ENCODE measurements around the gene CABP1. TPM values are rescaled to one million over a fixed set of nuclear protein-coding genes. Genes with fewer than 3 reads are reported as not detected.
"Not testable (repeated sequence)": the region's sequence is repeated elsewhere in the genome, so short reads cannot be mapped to it uniquely, and the experiment has no call there.

CABP1 gene
- total and polyA plus RNA-seq, 2 donors = 0.24 to 1.0 TPM

- H3K4me3 ChIP-seq (ENCODE audit: low read length in 2 of 2); H3K27ac ChIP-seq (ENCODE audit: low read depth in 1 of 2, low read length in 1 of 2); H3K4me1 ChIP-seq (ENCODE audit: control insufficient read depth in 2 of 2, insufficient read depth in 2 of 2, low read length in 2 of 2); DNase-seq (ENCODE audit: low read depth in 6 of 9, low spot score in 9 of 9); H3K36me3 ChIP-seq (ENCODE audit: control insufficient read depth in 2 of 2, insufficient read depth in 2 of 2, low read length in 1 of 2); H3K9me3 ChIP-seq (ENCODE audit: control insufficient read depth in 2 of 2, insufficient read depth in 1 of 2, low read length in 1 of 2): not testable (repeated sequence)
- 39% methylated on average over 5 of the region's 5 CpGs for WGBS
- H3K27me3 ChIP-seq (ENCODE audit: control insufficient read depth in 2 of 2, insufficient read depth in 1 of 2, low read length in 1 of 2) = peaks cover 0 to 17% of the 10 kb centered on the region in 2 donors
These were observed 38.0 kb upstream of the CABP1 start for GRCh38 chr12:120602416-120602815.

- WGBS = 91% methylated on average over 4 of the region's 4 CpGs
- H3K9me3 ChIP-seq (ENCODE audit: control insufficient read depth in 2 of 2, insufficient read depth in 1 of 2, low read length in 1 of 2) = no peaks in the 10 kb centered on the region
- no peaks in the 10 kb centered on the region for H3K27me3 ChIP-seq (ENCODE audit: control insufficient read depth in 2 of 2, insufficient read depth in 1 of 2, low read length in 1 of 2)
- no peaks in the 10 kb centered on the region for H3K36me3 ChIP-seq (ENCODE audit: control insufficient read depth in 2 of 2, insufficient read depth in 2 of 2, low read length in 1 of 2)
- no peak for DNase-seq (ENCODE audit: low read depth in 6 of 9, low spot score in 9 of 9)
- H3K27ac ChIP-seq (ENCODE audit: low read depth in 1 of 2, low read length in 1 of 2) = no peak overlapping the region
- H3K4me3 ChIP-seq (ENCODE audit: low read length in 2 of 2) = no peak overlapping the region
- no peaks in the 10 kb centered on the region for H3K4me1 ChIP-seq (ENCODE audit: control insufficient read depth in 2 of 2, insufficient read depth in 2 of 2, low read length in 2 of 2)
These were observed 29.9 kb upstream of the CABP1 start for GRCh38 chr12:120610560-120610959.

DNA sequence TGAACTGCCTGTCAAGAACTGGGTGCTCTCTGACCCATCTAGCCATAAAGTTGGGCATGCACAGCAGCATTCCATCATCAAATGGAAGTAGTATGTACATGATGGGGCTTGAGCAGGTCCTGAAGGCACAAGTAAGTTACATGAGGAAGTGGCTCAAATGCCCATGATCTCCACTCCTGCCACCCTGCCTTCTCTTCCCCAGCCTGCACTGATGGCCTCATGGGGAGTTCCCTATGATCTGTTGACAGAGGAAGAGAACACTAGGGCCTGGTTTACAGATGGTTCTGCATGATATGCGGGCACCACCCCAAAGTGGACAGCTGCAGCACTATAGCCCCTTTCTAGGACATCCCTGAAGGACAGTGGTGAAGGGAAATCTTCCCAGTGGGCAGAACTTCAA, 28.9 kb upstream of the CABP1 start:
- not testable (repeated sequence) for H3K4me3 ChIP-seq (ENCODE audit: low read length in 2 of 2); H3K9me3 ChIP-seq (ENCODE audit: control insufficient read depth in 2 of 2, insufficient read depth in 1 of 2, low read length in 1 of 2); DNase-seq (ENCODE audit: low read depth in 6 of 9, low spot score in 9 of 9); H3K36me3 ChIP-seq (ENCODE audit: control insufficient read depth in 2 of 2, insufficient read depth in 2 of 2, low read length in 1 of 2); H3K27me3 ChIP-seq (ENCODE audit: control insufficient read depth in 2 of 2, insufficient read depth in 1 of 2, low read length in 1 of 2); H3K4me1 ChIP-seq (ENCODE audit: control insufficient read depth in 2 of 2, insufficient read depth in 2 of 2, low read length in 2 of 2); H3K27ac ChIP-seq (ENCODE audit: low read depth in 1 of 2, low read length in 1 of 2)
- WGBS = 100% methylated on average over 1 of the region's 1 CpG

- no peaks in the 10 kb centered on the region for H3K36me3 ChIP-seq (ENCODE audit: control insufficient read depth in 2 of 2, insufficient read depth in 2 of 2, low read length in 1 of 2)
- no peaks in the 10 kb centered on the region for H3K4me1 ChIP-seq (ENCODE audit: control insufficient read depth in 2 of 2, insufficient read depth in 2 of 2, low read length in 2 of 2)
- no peak overlapping the region for H3K27ac ChIP-seq (ENCODE audit: low read depth in 1 of 2, low read length in 1 of 2)
- H3K9me3 ChIP-seq (ENCODE audit: control insufficient read depth in 2 of 2, insufficient read depth in 1 of 2, low read length in 1 of 2) = peaks cover 0 to 1% of the 10 kb centered on the region in 2 donors
- DNase-seq (ENCODE audit: low read depth in 6 of 9, low spot score in 9 of 9) = no peak
- H3K4me3 ChIP-seq (ENCODE audit: low read length in 2 of 2) = no peak overlapping the region
- peaks cover 0 to 18% of the 10 kb centered on the region in 2 donors for H3K27me3 ChIP-seq (ENCODE audit: control insufficient read depth in 2 of 2, insufficient read depth in 1 of 2, low read length in 1 of 2)
These were observed 25.6 kb upstream of the CABP1 start for GRCh38 chr12:120614848-120615247.

GRCh38 chr12:120617193-120617592, 23.2 kb upstream of the CABP1 start:
- not testable (repeated sequence) for H3K4me1 ChIP-seq (ENCODE audit: control insufficient read depth in 2 of 2, insufficient read depth in 2 of 2, low read length in 2 of 2); H3K27ac ChIP-seq (ENCODE audit: low read depth in 1 of 2, low read length in 1 of 2); H3K36me3 ChIP-seq (ENCODE audit: control insufficient read depth in 2 of 2, insufficient read depth in 2 of 2, low read length in 1 of 2); H3K9me3 ChIP-seq (ENCODE audit: control insufficient read depth in 2 of 2, insufficient read depth in 1 of 2, low read length in 1 of 2); DNase-seq (ENCODE audit: low read depth in 6 of 9, low spot score in 9 of 9); H3K4me3 ChIP-seq (ENCODE audit: low read length in 2 of 2)
- peaks cover 0 to 26% of the 10 kb centered on the region in 2 donors for H3K27me3 ChIP-seq (ENCODE audit: control insufficient read depth in 2 of 2, insufficient read depth in 1 of 2, low read length in 1 of 2)
- 94% methylated on average over 3 of the region's 3 CpGs for WGBS

GRCh38 chr12:120617767-120618166, 22.7 kb upstream of the CABP1 start:
- not testable (repeated sequence) for H3K36me3 ChIP-seq (ENCODE audit: control insufficient read depth in 2 of 2, insufficient read depth in 2 of 2, low read length in 1 of 2); DNase-seq (ENCODE audit: low read depth in 6 of 9, low spot score in 9 of 9); H3K4me3 ChIP-seq (ENCODE audit: low read length in 2 of 2); H3K9me3 ChIP-seq (ENCODE audit: control insufficient read depth in 2 of 2, insufficient read depth in 1 of 2, low read length in 1 of 2); H3K27ac ChIP-seq (ENCODE audit: low read depth in 1 of 2, low read length in 1 of 2); H3K4me1 ChIP-seq (ENCODE audit: control insufficient read depth in 2 of 2, insufficient read depth in 2 of 2, low read length in 2 of 2)
- H3K27me3 ChIP-seq (ENCODE audit: control insufficient read depth in 2 of 2, insufficient read depth in 1 of 2, low read length in 1 of 2) = peaks cover 0 to 27% of the 10 kb centered on the region in 2 donors
- 93% methylated on average over 4 of the region's 4 CpGs for WGBS

- DNase-seq (ENCODE audit: low read depth in 6 of 9, low spot score in 9 of 9) = no peak
- peaks cover 0 to 27% of the 10 kb centered on the region in 2 donors for H3K27me3 ChIP-seq (ENCODE audit: control insufficient read depth in 2 of 2, insufficient read depth in 1 of 2, low read length in 1 of 2)
- WGBS = 47% methylated on average over 8 of the region's 8 CpGs
- no peaks in the 10 kb centered on the region for H3K4me1 ChIP-seq (ENCODE audit: control insufficient read depth in 2 of 2, insufficient read depth in 2 of 2, low read length in 2 of 2)
- no peak overlapping the region for H3K4me3 ChIP-seq (ENCODE audit: low read length in 2 of 2)
- H3K9me3 ChIP-seq (ENCODE audit: control insufficient read depth in 2 of 2, insufficient read depth in 1 of 2, low read length in 1 of 2) = peaks cover 0 to 1% of the 10 kb centered on the region in 2 donors
- no peak overlapping the region for H3K27ac ChIP-seq (ENCODE audit: low read depth in 1 of 2, low read length in 1 of 2)
- no peaks in the 10 kb centered on the region for H3K36me3 ChIP-seq (ENCODE audit: control insufficient read depth in 2 of 2, insufficient read depth in 2 of 2, low read length in 1 of 2)
These were observed 21.3 kb upstream of the CABP1 start for GRCh38 chr12:120618954-120619615.

- WGBS = 97% methylated on average over 2 of the region's 2 CpGs
- DNase-seq (ENCODE audit: low read depth in 6 of 9, low spot score in 9 of 9) = no peak
- no peaks in the 10 kb centered on the region for H3K36me3 ChIP-seq (ENCODE audit: control insufficient read depth in 2 of 2, insufficient read depth in 2 of 2, low read length in 1 of 2)
- H3K4me1 ChIP-seq (ENCODE audit: control insufficient read depth in 2 of 2, insufficient read depth in 2 of 2, low read length in 2 of 2) = no peaks in the 10 kb centered on the region
- H3K27ac ChIP-seq (ENCODE audit: low read depth in 1 of 2, low read length in 1 of 2) = no peak overlapping the region
- no peak overlapping the region for H3K4me3 ChIP-seq (ENCODE audit: low read length in 2 of 2)
- H3K9me3 ChIP-seq (ENCODE audit: control insufficient read depth in 2 of 2, insufficient read depth in 1 of 2, low read length in 1 of 2) = peaks cover 0 to 1% of the 10 kb centered on the region in 2 donors
- peaks cover 0 to 27% of the 10 kb centered on the region in 2 donors for H3K27me3 ChIP-seq (ENCODE audit: control insufficient read depth in 2 of 2, insufficient read depth in 1 of 2, low read length in 1 of 2)
These were observed 19.8 kb upstream of the CABP1 start for GRCh38 chr12:120620624-120621023.

DNA sequence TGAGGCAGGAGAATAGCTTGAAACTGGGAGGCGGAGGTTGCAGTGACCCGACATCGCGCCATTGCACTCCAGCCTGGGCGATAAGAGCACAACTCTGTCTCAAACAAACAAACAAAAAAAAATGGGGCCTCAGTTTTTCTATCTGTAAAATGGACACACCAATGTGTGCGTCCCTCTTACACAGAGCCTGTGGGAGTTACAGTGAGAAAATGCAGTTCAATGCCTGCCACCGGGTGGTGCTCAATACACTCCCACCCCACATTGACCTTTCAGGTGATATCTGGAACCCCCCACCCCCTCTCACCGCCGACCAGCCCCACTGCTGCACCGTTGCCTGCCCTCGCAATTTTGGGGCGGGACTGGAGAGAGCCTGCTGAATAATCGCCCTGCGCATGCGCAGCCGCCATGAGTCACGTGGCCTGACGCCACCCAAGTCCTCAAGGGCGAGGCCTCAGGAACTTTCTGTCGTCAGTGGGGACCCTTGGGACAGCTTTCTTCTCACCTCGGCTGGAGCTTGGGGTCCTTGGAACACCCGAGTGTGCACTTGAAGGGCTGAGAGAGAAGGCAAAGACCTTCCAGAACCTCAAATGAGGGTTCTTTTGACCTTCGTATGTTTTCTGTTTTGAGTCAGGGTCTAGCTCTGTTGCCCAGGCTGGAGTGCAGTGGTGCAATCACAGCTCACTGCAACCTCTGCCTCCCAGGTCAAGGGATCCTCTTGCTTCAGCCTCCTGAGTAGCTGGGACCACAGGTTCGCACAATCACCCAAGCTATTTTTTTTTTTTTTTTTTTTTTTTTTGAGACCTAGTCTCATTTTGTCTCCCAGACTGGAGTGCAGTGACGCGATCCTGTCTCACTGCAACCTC, 14.6 kb upstream of the CABP1 start:
- Histone ChIP-seq H3K27me3 (ENCODE audit: control insufficient read depth in 2 of 2, insufficient read depth in 1 of 2, low read length in 1 of 2) (peaks cover 0 to 10% of the 10 kb centered on the region in 2 donors), H3K4me3 (ENCODE audit: low read length in 2 of 2) (no peak overlapping the region), H3K27ac (ENCODE audit: low read depth in 1 of 2, low read length in 1 of 2) (no peak overlapping the region), H3K9me3 (ENCODE audit: control insufficient read depth in 2 of 2, insufficient read depth in 1 of 2, low read length in 1 of 2) (no peaks in the 10 kb centered on the region), H3K4me1 (ENCODE audit: control insufficient read depth in 2 of 2, insufficient read depth in 2 of 2, low read length in 2 of 2) (no peaks in the 10 kb centered on the region), H3K36me3 (ENCODE audit: control insufficient read depth in 2 of 2, insufficient read depth in 2 of 2, low read length in 1 of 2) (no peaks in the 10 kb centered on the region)
- DNase-seq (ENCODE audit: low read depth in 6 of 9, low spot score in 9 of 9) = peak in 1 of 9 donors; percentile 9
- 83% methylated on average over 26 of the region's 26 CpGs for WGBS

Data from thymus (tissue), 11 donors.